Activated CD4-positive, alpha-beta T cell treated with anti-CD3 and anti-CD28 coated beads, Interleukin-2, amount 50 U/mL, for 16 hours (primary cell): ENCODE measurements around the gene SPATA2L.
A peak's percentile ranks its signal among the peaks of the same experiment; 100 is the strongest.
"Not testable (repeated sequence)": the region's sequence is repeated elsewhere in the genome, so short reads cannot be mapped to it uniquely, and the experiment has no call there.

Experiments used
- DNase-seq: peaks from one replicate; pipeline ENCODE4 v3.0.0-alpha.2; 2020

SPATA2L gene

DNA sequence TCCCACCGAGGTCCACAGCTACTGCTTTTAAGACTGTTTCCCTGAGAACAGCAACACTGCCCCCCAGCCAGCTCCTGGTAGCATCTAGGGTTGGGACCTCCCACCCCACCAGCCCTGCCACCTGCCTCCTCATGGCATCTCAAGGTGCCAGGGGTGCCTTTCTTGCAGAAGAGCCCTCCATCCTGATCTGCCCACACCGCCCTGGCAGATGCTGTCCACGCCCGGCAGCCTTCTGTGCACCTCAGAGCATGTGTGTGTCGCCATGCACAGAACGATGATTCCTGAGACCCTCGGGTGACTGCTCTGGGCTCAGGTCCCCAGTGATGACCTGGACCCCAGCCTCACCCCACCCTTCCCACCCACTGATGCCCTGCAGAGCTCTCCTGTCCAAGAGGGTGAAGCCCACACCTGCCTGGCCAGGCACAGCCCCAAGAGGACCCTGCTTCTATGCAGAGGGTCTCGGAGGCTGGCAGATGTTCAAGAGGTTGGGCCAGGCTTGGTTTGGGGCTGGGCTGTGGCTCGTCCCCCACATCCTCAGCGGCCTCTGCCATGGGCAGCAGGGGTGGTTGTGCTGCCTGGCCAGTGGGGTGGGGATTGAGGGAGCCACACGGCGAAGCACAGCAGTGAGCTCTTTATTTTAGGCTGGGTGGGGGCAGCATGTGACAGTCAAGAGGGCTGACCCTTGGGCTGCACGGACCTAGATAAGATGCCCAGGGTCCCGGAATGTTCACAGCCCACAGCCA, 5.2 kb upstream of the SPATA2L start:
- no peak for DNase-seq

DNA sequence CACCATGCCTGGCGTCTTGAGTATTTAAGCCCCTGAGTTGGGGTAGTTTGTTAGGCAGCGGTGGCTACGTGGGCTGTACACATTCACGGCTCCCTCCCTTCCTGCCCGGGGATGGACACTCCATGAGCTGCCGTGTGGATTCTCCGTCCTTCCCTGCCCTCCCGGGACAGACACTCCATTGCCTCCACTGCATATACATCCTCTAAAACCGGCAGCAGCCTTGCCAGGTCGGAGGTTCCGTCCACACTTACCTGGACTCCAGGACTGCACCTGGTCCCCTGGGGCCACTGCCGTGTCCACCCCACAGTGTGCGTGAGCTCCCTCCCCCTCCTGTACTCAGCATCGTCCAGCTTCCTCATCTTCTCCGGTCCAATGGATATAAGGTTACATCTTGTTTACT, 3.5 kb upstream of the SPATA2L start:
- DNase-seq: no peak

DNA sequence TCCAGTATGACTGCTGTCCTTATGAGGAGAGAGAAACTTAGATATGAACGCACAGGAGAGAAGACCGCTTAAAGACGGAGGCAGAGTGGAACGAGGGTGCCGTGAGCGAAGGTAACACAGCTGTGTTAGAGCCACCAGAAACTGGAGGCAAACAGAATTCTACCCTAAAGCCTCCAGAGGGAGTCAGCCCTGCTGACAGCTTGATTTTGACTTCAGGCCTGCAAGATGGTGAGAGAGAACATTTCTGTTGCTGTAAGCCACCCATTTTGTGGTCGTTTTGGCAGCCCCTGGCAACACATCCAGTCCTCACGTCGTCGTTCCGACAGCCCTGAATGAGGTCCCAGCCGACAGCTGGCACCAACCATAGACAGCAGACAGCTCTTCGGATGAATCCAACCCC, 2.8 kb upstream of the SPATA2L start:
- no peak for DNase-seq

DNA sequence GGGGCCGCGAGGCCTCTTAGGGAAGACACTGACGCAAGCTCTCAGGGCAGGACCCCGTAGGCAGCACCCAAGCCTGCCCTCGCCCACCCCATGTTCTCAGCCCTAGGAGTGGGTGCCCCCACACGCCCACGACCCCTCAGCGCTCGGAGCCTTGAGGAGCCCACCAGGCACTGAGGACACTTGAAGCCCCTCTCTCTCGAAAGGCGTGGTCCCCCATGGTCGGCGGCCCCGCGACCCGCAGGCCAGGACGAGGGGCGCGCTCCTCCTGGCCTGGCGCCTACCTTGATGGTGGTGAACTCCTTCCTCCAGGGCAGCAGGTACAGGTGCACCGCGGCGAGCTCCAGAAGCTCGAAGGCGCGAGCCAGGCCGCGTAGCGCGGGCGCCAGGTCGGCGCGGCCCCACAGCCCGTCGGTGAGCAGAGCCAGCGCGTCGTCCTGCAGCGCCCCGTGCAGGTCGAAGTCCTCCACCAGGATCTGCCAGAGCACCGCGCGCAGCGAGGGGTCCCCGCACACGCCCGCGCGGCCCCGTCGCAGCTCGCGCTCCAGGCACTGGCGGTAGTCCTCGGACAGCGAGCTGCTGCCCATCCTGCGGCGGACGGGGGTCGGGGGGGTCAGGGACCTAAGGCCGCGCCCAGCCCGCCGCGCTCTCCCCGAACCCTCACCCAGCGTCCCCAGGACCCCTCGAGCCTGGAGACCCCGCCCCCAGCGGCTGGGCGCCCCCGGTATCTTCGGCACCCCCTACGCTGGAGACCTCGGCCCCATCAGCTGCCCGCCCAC, 668 bp downstream of the SPATA2L start:
- DNase-seq: peak; percentile 41

DNA sequence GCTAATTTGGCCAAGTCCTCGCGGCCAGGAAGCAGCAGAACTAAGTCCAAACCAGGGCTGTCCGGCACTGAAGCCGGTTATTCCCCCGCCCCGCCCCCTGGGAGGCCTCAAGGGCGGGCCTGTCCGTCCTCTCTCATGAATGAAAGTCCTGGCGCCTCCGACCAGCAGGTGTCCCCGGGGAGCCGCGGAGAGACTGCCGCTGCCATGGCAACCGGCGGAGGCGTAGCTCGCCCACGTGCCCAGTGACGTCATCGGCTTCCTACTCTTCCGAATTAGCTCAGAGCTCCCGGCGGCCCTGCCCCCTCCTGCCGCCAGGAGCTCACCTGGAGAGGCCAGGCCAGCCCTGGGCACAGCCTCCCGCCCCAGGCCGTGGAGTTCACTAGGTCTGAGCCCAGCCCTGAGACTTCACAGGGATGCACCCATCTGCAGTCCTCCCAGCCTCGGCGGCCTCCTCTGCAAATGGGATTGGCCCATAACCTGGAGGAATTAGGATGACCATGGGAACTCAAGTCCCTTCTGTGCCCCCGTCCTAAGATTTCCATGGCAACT, 1.3 kb downstream of the SPATA2L start:
- DNase-seq: peak; percentile 97

DNA sequence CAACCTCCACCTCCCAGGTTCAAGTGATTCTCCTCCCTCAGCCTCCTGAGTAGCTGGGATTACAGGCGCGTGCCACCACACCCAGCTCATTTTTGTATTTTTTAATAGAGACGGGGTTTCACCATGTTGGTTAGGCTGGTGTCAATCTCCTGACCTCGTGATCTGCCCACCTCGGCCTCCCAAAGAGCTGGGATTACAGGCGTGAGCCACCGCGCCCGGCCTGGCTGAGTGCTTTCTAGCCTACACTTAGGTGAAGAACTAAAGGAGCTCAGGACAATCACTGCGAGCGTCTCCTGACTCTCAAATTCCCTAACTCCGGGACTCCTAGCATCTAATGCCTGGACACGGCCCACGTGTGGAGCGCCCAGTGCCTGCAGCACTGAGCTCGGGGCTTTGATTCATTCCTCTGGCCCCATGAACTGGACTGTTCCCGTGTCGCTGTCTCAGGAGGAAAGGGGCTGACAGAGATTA, 1.8 kb downstream of the SPATA2L start:
- not testable (repeated sequence) for DNase-seq

DNA sequence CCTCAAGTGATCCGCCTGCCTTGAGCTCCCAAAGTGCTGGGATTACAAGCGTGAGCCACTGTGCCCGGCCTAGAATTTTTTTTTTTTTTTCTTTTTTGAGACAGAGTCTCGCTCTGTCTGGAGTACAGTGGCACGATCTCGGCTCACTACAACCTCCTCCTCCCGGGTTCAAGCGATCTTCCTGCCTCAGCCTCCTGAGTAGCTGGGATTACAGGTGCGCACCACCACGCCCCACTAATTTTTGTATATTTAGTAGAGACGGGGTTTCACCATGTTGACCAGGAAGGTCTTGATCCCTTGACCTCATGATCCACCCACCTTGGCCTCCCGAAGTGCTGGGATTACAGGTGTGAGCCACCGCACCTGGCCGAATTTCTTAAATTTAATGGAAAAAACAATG, 2.8 kb downstream of the SPATA2L start:
- not testable (repeated sequence) for DNase-seq

DNA sequence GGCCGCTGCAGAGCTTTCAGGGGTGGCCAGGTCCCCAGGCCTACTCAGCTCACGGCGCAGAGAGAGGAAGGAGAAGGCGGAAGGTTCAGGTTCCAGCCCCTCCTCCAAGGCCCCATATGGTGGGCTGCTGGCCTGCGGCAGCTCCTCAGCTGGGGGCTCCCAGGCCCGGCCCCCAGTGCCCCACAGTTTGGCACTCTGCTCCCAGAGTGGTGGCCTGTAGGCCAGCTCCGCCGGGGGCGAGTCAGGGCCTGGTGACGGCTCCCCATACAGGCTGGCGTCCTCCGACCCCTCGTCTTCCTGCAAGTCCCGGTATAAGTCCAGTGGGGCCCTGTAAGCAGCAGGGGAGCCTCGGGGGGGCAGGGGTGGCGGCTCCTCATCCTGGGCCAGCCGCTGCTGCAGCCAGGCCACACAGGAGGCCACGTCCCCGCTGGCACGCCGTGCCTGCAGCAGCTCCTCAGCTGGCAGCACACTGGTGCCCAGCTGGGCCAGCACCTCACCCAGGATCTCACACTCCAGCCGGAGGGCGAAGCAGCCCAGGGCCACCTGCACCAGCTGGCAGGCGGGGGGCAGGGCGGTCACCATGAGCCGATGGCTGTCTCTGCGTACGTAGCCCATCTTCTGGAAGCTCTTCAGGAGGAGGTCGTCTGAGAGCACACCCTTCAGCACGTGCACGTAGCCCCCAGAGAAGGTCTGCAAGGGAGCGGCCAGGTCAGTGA, 3.7 kb downstream of the SPATA2L start:
- no peak for DNase-seq

DNA sequence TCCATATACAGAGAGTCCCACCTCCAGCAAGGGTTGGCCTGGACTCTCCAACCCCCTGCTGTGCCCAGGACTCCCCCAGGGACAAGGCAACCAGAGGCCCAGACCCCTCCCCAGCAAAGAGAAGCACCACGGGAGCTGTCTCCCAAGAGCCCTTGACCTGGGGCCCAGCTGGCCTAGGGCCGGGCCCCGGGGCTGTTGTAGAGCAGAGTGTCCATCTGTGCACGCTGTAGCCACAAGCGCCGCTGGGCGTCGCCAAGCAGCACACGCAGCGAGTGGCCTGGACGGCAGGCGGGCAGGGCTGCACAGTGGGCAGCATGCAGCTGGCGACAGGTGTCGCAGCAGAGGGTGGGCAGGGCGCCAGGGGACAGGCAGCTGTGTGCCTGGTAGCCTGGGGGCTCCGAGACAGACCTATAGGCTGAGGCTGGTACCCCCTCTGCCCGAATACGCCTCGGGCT, 4.3 kb downstream of the SPATA2L start:
- DNase-seq: no peak

DNA sequence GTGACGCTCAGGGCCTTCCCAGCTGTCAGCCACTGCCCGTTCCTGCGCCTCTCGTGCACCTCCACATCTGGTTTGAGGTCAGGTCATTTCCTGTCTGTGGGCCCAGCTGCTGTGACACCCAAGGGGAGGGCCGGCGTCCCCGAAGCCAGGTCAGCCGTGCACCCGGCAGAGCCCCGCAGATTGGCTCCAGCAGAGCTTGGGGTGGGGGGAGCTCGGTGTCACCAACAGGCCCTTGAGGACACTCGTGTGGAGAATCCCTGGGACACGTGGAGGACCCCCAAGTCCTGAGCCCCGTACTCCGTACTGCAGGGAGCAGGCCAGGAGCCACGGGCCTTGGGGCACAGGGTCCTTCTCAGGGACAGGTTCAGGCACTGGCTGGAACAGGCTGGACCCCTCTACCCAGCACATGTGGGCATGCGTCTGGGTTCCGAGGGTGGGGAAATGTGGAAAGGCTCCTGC, 4.8 kb downstream of the SPATA2L start:
- peak; percentile 42 for DNase-seq

DNA sequence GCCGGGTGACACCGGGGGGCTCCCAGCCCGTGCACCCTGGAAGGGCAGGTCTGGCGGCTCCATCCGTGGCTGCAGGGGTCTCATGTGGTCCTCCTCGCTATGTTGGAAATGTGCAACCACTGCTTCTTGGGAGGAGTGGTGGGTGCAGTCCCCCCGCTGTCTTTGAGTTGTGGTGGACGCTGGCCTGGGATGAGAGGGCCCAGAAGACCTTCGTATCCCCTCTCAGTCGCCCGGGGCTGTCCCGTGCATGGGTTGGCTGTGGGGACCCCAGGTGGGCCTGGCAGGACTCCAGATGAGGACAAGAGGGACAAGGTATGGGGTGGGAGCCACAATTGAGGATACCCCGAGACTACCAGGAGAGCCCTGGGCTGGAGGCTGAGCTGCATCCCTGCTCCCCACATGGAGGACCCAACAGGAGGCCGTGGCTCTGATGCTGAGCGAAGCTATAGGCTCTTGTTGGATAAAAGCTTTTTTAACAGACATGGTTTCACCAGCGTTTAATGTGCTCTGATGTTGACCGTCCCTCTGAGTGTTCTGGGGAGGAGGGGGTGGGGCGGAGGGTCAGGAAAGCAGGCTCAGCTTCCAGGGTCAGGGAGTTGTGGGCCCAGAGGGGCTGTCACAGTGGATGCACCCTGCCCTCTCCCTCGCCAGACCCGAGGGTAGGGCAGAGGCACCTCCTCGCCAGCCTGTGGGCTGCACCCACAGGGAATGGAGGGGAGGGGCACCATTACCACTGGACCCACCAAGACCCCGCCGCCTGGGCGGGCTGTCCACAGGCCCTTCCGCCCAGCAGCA, 5.4 kb downstream of the SPATA2L start:
- no peak for DNase-seq

DNA sequence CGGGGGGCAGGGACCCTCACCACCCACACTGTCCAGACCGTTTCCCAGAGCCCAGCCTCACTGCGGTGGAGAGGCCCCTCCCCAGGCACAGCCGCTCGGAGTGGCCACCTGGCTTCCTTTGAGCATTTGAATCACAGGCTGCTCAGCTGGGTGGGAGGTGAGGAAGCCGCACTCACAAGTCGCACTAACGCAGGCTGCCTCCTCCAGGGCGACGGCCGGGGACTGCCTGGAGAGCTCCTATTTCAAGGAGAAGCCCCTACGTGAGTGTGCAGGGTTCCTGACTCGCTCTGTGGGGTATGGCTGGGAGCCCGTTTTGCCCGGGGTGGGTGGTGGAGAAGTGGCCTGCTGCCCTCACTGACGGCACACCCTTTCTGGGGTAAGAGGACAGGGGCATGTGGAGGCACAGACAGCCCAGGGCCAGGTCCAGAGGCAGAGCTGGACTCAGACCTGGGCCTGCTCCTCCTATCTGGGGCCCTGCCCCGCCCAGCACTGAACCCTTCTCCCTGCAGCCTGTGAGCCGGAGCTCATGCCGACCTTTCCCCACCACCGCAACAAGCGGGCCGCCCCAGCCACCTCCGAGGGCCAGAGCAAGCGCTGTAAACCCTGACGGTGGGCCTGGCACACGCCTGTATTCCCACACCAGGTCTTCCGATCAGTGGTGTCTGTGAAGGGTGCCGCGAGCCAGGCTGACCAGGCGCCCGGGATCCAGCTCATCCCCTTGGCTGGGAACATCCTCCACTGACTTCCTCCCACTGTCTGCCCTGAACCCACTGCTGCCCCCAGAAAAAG, 6.2 kb downstream of the SPATA2L start:
- no peak for DNase-seq

DNA sequence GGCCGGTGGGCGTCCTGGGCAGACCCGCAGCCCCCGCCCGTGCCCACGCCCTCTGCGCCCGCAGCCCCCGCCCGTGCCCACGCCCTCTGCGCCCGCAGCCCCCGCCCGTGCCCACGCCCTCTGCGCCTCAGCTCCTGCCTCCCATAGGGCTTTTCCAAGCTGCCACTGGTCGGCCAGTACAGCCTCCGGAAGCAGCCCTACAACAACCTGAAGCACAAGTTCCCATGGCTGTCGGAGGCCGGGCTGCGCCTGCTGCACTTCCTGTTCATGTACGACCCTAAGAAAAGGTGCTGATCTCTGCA, 6.8 kb downstream of the SPATA2L start:
- DNase-seq: not testable (repeated sequence)

DNA sequence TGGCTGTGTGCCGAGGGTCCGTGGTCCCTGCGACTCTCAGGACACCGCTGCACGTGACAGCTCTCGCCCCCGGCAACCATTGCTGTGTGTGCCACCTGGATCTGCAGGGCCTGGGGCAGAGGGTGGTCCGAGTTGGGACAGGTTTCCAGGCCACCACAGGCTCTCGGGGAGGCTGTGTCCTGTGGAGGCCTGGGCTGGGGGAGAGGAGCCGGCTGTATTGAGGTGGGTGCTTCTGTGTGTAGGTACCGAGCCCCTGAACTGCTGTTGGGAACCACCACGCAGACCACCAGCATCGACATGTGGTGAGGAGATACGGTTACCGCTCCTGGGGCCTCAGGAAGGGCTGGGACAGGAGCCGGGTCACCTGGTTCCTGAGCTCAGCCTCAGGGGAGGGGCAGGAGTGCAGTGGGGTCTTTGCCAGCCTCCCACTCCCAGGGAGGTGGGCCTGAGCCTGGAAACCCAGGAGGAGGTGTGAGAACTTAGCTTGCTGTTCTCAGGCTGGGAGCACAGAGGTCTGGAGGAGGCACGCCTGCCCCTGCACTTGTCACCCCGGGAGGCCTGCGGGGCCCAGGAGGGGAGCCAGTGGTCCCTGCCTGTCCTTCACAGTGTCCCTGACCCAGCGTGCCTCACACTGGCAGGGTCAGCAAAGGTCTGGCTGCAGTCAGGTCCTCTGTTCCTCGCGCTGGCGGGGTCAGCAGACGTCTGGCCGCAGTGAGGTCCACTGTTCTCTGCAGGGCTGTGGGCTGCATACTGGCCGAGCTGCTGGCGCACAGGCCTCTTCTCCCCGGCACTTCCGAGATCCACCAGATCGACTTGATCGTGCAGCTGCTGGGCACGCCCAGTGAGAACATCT, 7.3 kb downstream of the SPATA2L start:
- no peak for DNase-seq

DNA sequence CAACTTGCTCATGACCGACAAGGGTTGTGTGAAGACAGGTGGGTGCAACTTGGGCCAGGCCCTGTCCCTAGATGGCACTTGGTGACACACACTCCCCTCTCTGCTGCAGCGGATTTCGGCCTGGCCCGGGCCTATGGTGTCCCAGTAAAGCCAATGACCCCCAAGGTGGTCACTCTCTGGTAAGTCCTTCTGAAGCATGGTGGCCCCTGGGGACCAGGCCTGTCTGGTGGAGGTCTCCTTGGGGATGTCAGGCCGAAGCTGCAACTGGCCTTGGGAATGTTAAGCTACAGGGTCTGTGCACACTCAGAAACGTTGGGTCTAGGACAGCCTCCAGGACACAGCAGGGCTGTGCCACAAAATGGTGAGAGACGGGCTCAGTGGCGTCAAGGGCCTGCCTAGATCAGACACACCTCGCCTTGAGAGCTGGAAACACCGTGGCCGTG, 8.2 kb downstream of the SPATA2L start:
- DNase-seq: no peak

DNA sequence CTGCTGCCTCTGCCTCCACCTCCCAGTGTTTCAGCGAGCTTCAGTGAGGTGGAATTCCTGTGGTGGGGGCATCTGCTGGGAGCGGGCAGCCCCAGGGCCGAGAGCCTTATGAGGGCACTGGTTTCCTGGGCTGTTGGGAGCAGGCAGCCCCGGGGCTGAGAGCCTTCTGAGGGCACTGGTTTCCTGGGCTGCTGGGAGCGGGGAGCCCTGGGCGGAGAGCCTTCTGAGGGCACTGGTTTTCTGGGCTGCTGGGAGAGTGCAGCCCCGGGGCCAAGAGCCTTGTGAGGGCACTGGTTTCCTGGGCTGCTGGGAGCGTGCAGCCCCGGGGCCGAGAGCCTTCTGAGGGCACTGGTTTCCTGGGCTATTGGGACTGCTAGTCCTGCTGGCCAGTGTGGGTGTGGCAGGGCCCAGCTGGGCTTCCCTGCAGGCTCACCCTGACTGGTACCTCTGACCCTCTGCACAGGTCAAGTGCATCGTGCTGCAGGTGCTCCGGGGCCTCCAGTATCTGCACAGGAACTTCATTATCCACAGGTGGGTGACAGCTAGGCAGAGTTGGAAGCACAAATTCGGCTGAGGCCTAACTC, 9.4 kb downstream of the SPATA2L start:
- DNase-seq: no peak

DNA sequence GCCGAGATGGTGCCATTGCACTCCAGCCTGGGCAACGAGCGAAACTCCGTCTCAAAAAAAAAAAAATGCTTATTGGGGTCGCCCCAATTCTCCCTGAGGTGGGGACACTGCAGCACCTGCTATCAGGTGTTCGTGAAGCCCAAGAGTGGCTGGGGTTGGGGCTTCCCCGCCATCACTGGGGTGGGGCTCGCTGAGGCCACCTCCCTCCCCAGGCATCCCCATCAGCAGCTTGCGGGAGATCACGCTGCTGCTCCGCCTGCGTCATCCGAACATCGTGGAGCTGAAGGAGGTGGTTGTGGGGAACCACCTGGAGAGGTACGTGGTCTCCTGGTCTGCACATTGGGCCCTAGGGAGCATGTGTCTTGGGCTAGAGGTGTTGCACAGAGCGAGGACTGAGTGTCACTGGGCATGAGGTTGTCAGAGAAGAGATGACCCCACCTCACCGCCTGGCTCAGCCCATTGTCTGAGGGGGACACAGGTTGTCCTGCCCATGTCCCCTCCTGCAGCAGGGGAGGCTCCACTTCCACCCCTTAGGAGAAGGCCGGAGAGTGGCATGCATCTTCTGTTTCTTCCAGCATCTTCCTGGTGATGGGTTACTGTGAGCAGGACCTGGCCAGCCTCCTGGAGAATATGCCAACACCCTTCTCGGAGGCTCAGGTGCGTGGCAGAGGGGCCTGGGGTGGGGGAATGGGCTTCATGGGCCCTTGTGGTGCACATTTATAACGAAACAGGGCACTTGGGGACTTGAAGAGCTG, 10.1 kb downstream of the SPATA2L start:
- DNase-seq: no peak

DNA sequence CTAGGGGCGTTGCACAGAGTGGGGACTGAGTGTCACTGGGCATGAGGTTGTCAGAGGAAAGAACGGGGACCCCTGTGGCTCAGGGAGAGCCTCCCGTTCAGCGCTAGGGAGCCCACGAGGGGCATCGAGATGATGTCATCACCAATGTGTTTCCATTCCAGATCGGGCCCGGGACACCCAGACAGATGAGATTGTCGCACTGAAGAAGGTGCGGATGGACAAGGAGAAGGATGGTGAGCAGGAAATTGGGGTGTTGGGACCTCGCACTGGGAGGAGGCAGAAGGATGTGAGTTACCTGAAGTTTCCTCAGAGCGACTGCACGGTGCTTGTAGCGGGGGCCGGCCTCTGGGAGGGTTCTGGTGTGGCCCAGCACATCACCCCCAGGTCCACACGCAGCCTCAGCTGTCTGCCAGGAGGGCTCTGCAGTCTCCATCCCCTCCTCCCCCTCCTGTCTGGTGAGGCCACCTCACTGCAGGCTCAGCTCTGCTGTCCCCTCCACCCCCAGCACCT, 11.1 kb downstream of the SPATA2L start:
- DNase-seq: no peak

DNA sequence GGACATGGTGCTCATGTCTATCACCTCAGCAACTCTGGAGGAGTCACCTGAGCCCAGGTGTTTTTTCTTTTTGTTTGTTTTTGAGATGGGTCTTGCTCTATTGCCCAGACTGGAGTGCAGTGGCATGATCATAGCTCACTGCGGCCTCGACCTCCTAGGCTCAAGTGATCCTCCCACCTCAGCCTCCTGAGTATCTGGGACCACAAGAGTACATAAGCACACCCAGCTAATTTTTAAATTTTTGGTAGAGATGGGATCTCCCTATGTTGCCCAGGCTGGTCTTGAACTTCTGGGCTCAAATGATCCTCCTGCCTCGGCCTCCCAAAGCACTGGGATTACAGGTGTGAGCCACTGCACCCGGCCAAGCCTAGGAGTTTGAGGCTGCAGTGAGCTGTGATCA, 11.9 kb downstream of the SPATA2L start:
- not testable (repeated sequence) for DNase-seq
